HG02623 (cell line): ENCODE results near the gene POU4F3.

Experiments used
- ATAC-seq: cut with Tn5 transposase; IDR thresholded peaks from one replicate; pipeline ENCODE4 v1.9.1; 2021; ENCODE audit warnings: moderate library complexity; ENCODE audit not compliant: unreplicated experiment

The POU4F3 gene

DNA sequence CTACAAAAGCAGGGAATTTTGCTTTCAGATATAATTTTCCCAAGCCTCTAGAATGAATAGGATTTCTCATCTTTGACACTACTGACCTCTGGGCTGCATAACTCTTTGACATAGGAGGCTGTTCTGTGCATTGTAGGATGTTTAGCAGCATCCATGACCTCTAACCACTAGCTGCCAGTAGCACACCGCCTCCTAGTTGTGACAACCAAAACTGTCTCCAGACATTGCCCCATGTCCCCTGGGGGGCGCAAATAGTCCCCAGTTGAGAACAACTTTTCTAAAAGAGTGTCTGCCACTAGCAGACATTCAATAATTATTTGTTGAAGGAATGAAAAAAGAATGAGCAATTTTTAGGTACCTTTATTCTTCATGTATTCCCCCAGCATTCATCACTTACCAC, 51.8 kb downstream of the POU4F3 start:
- no peak for ATAC-seq
